Inferior parietal cortex (tissue), 1 donor: ENCODE results near the gene TMEM243.
"Not testable (repeated sequence)": the region's sequence is repeated elsewhere in the genome, so short reads cannot be mapped to it uniquely, and the experiment has no call there.

ENCODE experiments used
- DNase-seq: peaks from one replicate; pipeline ENCODE4 v3.0.0-alpha.2; 2016; ENCODE audit errors: extremely low spot score

TMEM243 gene

DNA sequence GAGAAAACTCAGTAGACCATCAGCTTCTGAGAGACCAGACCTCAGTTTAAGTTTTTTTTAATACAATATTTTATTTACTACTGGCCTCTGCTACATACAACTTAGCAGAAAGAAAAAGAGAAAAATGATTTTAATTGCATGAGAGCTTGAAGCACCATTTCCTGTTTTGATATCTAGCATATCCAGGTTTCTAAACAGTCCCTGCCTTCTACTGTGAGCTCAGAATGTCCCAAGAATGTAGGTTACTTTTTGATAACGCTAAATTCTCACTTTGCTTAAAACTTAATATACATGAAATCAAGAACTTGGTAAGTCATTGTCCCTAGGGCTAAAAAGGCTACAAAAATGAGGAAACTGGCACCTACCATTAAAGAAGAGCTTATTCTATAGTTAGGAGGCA lies 7.0 kb downstream of the TMEM243 start:
- no peak for DNase-seq

DNA sequence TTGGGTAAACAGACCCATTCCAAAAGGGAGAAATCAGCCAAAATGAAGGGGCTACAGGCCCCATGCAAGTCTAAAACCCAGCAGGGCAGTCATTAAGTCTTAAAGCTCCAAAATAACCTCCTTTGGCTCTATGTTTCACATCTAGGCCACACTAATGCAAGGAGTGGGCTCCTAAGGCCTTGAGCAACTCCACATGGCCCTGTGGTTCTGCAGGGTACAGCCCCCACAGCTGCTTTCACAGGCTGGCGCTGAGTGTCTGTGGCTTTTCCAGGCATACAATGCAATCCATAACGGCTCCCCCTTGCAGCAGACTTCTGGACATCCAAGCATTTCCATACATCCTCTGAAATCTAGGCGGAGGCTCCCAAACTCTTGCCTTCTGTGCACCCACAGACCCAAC lies 9.0 kb downstream of the TMEM243 start:
- no peak for DNase-seq

DNA sequence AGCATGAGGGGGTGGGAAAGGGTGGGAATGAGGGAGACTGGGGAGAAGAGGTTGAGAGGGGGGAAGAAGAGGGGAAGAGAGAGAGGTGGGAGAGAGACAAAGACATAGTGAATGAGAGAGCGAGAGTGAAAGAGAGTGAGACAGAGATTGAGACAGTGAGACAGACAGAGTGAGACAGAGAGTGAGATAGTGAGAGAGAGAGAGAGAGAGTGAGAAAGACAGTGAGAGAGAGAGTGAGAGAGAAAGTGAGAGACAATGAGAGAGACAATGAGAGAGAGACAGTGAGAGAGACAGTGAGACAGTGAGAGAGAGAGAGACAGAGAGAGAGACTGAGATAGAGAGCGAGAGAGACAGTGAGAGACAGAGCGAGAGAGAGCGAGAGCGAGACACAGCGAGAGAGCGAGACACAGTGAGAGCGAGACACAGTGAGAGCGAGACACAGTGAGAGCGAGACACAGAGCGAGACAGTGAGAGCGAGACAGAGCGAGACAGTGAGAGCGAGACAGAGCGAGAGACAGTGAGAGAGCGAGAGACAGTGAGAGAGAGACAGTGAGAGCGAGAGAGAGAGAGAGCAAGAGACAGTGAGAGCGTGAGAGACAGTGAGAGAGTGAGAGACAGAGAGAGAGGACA lies 10.1 kb downstream of the TMEM243 start:
- DNase-seq: no peak

DNA sequence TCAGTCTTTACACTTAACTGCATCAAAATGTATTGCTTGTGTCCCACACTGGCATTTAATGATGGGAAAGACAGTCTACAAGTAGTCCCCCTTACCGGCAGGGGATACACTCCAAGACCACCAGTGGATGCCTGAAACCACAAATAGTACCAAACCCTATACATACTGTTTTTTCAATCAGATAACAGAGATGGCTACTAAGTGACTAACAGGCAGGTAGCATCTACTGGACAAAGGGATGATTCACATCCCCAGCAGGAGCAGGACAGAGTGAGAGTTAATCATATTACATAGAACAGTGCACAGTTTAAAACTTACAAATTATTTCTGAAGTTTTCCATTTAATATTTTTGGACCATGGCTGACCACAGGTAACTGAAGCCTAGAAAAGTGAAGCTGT lies 13.2 kb downstream of the TMEM243 start:
- no peak for DNase-seq

DNA sequence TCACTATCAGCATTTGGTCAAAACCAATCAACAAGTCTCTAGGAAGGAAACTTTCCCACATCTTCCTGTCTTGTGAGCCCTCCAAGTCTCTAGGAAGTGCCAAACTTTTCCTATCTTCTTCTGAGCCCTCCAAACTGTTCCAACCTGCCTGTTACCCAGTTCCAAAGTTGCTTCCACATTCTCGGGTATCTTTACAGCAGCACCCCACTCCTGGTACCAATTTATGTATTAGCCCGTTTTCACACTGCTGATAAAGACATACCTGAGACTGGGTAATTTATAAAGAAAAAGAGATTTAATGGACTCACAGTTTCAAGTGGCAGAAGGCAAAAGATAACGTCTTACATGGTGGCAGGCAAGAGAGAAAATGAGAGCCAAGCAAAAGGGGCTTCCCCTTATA lies 13.8 kb downstream of the TMEM243 start:
- not testable (repeated sequence) for DNase-seq

DNA sequence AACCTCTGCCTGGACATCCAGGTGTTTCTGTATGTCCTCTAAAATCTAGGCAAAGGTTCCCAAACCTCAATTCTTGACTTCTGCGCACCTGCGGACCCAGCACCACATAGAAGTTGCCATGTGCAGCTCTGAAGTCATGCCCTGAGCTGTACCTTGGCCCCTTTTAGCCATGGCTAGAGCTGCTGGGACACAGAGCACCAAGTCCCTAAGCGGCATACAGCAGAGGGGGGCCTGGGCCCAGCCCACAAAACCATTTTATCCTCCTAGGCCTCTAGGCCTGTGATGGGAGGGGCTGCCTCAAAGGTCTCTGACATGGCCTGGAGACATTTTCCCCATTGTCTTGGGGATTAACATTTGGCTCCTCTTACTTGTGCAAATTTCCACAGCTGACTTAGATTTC lies 14.6 kb downstream of the TMEM243 start:
- DNase-seq: no peak

DNA sequence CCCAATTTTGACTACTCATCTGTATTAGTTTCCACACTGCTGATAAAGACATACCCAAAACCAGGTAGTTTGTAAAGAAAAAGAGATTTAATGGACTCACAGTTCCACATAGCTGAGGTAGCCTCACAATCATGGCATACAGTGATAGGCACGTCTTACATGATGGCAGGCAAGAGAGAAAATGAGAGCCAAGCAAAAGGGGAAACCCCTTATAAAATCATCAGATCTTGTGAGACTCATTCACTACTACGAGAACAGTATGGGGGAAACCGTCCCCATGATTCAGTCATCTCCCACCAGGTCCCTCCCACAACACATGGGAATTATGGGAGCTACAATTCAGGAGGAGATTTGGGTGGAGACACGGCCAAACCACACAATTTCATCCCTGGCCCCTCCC lies 15.6 kb downstream of the TMEM243 start:
- DNase-seq: not testable (repeated sequence)

DNA sequence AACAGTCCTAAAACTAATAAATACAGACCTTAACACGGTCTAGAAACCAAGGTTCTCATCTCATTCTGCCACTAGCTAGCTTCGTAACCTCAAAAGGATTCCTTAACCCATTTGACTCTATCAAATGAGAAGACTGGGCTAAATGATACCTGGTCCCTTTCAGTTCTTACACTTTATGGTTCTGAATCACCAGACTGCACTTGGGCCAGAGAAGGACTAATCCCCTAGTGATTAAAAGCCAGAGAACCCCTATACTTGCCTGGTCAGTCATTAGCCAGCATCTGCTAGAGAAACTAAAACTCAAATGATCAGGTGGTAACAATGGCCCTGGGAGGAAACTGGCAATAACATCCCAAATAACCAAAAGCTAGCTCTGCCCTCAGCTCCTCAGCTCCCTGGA lies 16.8 kb downstream of the TMEM243 start:
- DNase-seq: no peak

DNA sequence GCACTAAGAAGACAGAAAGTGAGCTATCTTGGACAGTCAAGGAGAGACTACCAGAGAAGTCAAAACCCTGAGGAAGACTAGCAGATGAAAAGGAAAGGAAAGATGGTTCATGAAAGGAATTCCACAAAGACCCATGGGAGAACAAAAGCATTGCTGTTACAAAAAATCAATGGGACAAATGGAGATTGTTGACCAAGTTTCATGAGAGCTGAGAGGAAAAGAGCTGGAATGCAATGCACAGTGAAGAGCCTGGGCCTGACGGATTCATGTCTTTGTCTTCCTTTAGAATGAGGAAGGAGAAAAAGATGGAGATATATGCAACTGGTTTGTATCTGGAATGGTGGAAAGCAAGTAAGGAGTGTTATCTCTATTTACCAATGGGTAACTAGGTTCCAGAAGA lies 17.3 kb downstream of the TMEM243 start:
- no peak for DNase-seq

DNA sequence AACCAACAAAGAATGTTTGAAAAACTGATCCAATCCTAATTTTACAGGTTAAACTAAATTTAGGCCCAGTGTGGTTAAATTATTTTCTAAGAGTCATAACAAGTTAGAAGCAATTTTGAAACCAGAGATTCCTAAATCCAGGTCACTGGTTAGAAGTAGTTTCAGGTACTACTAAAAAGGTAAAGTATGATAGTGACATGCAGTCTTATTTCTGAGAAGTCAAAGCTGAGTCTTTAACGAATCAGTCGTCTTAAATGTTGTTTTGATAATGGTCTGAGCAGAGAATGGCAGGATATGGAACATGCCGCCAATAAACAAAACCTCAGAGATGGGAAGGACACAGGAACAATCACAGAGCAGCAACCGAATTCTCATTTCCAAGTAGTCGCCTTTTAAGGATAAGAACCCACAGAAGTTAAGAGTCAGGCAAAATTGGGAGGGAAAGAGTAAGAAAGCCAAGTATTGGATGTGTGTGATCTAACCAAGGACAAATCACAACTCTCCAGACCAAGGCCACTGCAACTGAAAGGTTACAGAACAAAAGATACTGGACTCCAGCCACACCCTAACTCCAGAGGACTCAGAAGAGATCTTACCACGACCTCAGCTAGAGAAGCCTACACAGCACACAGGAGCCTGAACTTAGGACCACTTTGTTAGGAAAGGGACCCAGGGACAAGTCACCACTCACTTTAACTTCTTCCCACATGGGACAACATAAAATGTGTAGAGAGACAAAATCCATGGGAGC lies 19.7 kb downstream of the TMEM243 start:
- no peak for DNase-seq

DNA sequence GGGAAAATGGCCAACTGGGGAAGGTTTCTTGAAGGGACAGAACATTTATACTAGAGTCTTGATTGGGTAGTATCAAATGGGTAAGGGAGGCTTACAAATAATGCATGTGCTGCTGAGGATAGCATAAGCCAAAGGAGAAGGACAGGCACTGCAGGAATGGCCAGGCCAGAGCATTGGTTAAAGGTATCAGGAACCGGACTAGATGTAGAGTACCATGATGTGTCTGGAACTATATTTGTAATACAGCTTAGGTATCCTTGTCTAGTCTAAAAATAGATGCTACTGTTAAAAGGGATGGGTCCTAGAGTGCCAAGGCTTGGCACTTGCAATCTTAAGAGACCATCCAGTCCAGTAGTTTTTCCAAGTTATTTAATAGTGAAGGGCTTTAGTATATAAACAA lies 20.3 kb downstream of the TMEM243 start:
- DNase-seq: no peak

DNA sequence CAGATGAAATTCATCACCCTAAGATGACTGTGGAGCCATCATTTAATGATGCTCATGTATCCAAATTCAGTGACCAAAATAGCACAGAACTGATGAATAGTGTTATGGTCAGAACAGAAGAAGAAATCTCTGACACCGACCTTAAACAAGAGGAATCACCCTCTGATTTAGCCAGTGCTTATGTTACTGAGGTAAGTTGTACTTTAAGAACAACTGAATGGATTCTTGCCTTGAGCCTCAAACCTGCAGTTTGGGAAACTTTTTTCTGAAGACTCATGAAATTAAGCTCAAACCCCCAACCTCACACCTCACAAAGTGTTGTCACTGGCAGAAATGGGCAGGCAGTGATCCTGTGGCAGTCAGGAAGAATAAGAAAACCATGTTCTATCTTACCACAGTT lies 25.6 kb downstream of the TMEM243 start:
- no peak for DNase-seq

DNA sequence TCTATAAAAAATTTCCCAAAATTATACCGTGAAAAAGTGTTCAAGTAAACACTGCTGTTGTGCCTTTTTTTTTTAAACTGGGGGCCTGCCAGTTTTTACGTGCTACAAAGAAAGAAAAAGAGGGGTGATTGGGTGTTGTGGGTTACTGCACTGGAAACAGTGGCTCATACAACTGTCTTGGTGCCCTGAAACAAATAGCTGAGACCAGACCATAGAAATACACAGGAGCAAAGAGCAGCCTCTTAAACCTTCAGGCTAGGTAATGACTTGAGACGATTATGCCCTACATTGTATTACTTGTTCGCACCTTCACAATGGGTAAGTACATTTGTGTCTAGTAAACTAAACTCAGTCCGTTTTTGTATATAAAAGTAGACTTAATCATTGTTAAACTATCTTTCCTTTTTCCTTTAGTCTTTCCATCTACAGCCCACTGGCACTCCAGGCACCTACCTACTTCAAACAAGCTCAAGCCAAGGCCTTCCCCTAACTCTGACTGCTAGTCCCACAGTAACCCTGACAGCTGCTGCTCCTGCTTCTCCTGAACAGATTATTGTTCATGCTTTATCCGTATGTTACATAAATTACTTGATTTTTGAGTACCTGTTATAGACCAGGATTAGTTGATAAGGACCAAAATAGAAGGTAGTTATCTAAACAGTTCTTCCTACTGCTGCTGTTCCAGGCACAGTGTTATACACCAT lies 26.6 kb downstream of the TMEM243 start:
- DNase-seq: no peak

DNA sequence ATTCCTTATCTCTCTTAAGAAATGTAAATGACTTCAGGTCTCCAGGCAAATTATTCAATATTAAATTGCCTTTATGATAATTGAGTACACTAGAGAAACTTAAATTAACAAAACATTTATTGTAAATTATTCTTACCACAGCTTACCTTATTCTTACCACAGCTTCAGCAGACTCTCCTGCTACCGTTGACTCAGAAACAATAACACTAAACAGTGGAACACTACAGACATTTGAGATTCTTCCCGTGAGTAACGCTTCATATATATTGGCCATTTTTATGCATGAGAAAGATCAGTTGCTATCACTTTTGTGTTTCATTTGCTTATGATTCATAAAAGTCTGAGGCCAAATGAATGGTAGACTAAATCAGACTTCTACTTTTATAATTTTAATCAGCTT lies 28.7 kb downstream of the TMEM243 start:
- no peak for DNase-seq

DNA sequence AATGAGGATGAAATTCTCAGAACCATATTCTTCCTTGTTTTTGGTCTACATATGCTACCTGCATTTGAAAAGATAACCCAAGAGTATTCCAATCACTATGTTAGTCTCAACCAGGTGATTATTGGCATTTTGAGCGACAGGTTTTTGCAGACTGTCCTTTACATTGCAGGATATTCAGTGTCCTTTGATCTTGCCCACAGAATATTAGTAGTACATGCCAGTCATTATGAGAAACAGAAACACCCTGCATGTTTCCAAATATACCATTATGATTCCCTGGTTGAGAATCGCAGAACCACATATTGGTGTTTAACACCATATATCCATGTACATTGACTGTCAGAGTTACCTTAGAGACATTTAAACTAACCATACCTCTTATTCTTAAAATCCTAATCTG lies 30.6 kb downstream of the TMEM243 start:
- DNase-seq: no peak

DNA sequence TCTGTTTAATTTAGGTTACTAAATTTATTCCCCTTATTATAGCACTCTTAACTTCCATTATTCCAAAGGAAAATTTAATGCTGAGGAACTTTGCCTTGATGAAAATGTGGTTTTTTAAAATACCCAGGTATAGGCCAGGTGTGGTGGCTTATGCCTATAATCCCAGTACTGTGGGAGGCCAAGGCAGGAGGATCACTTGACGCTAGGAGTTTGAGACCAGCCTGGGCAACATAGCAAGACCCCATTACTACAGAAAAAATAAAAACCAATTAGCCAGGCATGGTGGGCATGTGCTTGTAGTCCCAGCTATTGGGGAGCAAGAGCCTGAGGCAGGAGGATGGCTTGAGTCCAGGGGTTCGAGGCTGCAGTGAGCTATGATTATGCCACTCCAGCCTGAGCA lies 32.4 kb downstream of the TMEM243 start:
- DNase-seq: no peak

DNA sequence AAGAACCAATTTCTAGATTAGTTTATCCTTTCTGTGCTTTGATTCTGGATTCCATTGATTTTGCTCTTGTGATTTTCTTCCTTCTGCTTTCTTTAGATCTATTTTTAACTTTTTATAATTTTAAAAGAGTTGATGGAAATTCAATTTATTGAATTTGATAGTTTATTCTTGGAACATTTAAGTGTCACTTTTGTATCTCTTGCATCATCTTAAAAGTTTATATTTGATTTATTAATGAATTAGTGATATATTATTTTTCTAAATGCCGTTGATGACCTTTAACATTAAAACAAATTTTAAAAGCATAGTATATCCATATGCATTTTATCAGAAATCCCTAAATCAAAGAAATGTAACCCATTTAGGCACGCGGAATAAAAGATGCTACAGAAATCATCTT lies 40.4 kb downstream of the TMEM243 start:
- DNase-seq: no peak

DNA sequence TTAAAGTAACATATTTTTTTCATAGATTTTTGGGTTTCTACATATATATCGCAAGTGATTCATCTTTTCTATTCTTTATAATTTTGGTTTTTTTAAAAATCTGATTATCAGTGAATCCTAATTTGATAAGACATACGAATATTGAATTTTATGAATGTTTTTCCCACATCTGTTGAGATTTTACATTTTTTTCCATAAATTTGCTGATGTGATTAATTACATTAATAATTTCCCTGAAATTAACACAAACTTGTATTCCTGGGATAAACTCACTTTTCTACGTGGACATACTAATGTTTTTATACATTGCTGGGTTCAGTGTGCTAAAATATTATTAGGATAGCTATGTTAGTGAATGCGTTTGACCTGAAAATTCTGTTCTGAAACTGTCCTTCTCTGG lies 41.2 kb downstream of the TMEM243 start:
- no peak for DNase-seq

DNA sequence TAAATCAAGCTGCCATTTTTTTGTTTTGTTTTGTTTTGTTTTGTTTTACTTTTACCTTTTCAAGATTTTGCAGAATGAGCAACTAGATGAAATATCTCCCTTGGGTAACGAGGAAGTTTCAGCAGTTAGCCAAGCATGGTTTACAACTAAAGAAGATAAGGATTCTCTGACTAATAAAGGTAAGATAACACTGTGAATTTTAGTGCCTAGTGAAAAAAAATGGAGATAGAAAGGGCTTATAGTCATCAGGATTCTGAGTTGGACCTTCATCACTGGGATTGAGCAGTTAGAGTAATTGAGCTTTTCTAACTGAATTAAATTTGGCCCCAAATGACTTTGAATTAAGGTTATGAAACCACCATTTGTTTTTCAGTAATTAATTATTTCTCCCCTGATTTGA lies 46.1 kb downstream of the TMEM243 start:
- DNase-seq: no peak

DNA sequence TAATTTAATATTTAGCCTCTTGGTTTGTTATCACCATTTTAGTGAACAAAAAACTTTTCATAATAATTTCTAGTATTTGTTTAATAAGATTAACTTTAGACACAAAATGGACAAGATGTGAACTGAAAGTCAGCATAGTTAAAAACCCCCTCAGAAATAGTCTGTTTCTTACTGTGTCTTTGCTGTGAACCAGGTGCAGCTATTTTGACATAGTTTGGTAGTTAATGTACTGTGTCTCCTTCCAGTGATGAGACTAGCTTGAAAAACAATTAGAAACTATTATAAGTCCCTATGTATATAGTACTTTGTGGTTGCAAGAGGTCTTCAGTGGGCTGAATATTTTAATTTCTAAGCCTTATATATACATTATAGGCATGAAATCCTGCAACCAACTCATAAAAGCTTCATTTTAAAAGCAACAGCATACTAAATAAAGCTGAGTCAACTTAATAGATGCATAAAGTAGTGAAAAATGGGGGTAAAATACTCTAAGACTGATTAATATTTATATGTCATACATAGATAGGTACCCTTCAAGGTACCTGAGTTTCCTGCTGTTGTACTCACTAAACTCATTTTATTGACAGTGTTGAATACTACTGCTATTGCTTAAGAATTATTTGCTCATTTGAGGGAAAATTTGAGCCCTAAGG lies 48.1 kb downstream of the TMEM243 start:
- no peak for DNase-seq

DNA sequence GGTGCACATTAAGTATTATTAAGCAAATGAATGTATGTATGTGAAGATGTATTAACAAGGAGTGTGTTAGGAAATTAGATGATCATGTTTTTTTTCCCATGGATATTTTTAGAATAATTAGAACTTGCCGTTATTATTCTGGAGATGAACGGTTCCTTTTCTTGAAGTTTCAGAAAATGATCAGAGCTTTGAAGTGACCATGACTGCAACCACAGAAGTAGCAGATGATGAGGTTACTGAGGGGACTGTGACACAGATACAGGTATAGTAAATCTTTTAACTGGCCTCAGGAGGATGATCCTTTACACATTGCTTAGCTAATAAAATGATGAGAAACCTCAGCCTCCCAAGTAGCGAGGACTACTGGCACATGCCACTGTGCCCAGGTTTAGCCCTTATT lies 48.7 kb downstream of the TMEM243 start:
- DNase-seq: no peak

DNA sequence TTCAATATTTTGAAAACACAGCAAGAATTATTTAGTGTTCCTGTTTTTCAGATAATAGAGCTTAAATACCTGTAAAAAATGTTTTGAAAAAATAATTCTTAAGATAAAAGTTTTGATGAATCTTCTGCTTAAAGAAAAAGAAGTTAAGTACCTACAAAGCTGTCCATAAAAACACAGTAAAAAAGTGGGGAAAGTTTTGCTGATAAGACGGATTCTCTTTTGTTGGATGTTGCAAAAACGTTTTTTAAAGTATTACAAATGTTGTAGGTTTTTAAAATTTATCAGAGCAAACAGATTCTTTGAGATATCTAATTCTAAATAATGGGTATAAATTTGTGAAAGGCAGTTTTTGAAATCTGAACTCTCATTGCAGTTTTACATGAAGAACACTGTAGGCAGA lies 55.1 kb downstream of the TMEM243 start:
- DNase-seq: no peak

DNA sequence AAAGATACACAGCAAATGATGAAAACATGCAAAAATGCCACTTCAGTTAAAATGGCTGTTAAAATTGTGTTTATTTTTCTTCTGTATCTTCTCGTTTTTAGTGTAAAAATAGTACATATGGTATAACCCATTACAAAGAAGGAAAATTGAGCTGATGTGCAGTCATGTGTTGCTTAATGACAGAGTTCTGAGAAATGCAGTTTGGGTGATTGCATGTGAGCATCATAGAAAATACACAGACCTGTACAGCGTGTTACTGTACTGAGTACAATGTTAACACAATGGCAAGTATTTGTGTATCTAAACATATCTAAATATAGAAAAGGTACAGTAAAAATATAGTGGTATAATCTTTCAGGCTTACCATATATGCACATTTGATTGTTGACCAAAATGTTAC lies 60.0 kb downstream of the TMEM243 start:
- DNase-seq: no peak
